ENCODE results near the gene C3.

- no peak for TF ChIP-seq POLR2AphosphoS5 (IDR thresholded peaks at IDR 0.05; ENCODE audit: borderline replicate concordance, low read depth, low read length)
- TF ChIP-seq EZH2 (IDR thresholded peaks at IDR 0.05), result no peak
- TF ChIP-seq FOXP2 (optimal IDR thresholded peaks at IDR 0.05; ENCODE audit: control extremely low read depth, extremely low read length, insufficient read depth), result no peak
Measured at GRCh38 chr19:6767081-6767356, 46.6 kb upstream of the C3 start.

Data from SK-N-MC (cell line).